HG03045 (cell line): ENCODE measurements around the gene TFPI2.
"Not testable (repeated sequence)": the region's sequence is repeated elsewhere in the genome, so short reads cannot be mapped to it uniquely, and the experiment has no call there.

Experiments
- ATAC-seq: cut with Tn5 transposase; IDR thresholded peaks from one replicate; pipeline ENCODE4 v1.9.1; 2021; ENCODE audit warnings: mild to moderate bottlenecking, moderate library complexity; ENCODE audit not compliant: unreplicated experiment

TFPI2 gene

GRCh38 chr7:93890464-93891068 lies at the start of gene TFPI2:
TSS of gene TFPI2 (minus strand) at chr7:93890753. CDS start at chr7:93890678, 75 bp downstream.
- no peak for ATAC-seq

DNA sequence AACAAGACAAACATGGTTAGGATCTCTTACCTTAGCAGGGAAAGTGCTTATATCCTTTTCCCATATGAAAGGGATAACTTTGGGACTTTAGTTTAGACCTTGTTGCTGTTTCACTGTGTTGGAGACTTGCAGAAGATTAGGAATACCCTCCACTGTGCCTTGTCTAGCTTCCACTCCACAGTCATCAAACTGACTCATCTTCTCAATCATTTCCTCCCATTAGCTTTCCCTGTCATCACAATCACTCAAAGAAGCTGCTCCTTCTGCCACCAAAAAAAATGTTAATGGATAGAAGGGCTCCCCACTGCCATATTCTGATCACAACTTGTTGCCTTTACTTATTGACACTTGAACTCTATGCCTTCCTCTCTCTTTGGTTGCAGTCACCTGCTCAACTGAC lies 47.7 kb upstream of the TFPI2 start:
- no peak for ATAC-seq

- ATAC-seq: no peak
Measured at GRCh38 chr7:93937818-93938217, 47.3 kb upstream of the TFPI2 start.

- ATAC-seq: no peak
Measured at GRCh38 chr7:93935102-93935501, 44.5 kb upstream of the TFPI2 start.

GRCh38 chr7:93933156-93933555 lies 42.6 kb upstream of the TFPI2 start:
- no peak for ATAC-seq

- no peak for ATAC-seq
Measured at GRCh38 chr7:93931655-93932054, 41.1 kb upstream of the TFPI2 start.

GRCh38 chr7:93927585-93927984 lies 37.0 kb upstream of the TFPI2 start:
- ATAC-seq: no peak

- ATAC-seq: no peak
Measured at GRCh38 chr7:93926800-93927199, 36.2 kb upstream of the TFPI2 start.

- no peak for ATAC-seq
Measured at GRCh38 chr7:93923942-93924341, 33.4 kb upstream of the TFPI2 start.

DNA sequence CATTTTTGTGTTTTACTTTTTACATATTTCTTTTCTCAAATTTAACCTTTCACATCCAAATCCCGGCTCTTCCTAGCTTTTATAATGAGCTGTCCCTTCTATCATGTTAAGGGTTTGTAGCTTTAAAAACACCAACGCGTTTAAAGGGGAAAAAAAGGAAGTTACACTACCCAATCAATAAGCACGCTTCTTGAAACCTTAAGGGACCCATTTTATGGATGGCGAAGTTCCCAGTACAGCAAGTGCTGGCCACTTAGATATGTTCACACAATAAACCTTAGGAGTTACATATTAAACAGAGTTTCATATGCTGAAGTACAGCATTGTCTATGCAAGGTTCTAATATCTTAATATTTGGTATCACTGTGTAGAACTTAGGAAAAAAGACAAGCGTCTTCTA lies 32.7 kb upstream of the TFPI2 start:
- no peak for ATAC-seq

- peak; percentile 95 for ATAC-seq
Measured at GRCh38 chr7:93921607-93922566, 31.3 kb upstream of the TFPI2 start, which contains the start of gene GNG11. TSS of gene GNG11 (plus strand) at chr7:93921735. CDS start at chr7:93922138, 403 bp downstream.

- no peak for ATAC-seq
Measured at GRCh38 chr7:93921186-93921585, 30.6 kb upstream of the TFPI2 start.

GRCh38 chr7:93920496-93921182 lies 30.1 kb upstream of the TFPI2 start:
- ATAC-seq: no peak

- ATAC-seq: not testable (repeated sequence)
Measured at GRCh38 chr7:93916315-93916714, 25.8 kb upstream of the TFPI2 start.

DNA sequence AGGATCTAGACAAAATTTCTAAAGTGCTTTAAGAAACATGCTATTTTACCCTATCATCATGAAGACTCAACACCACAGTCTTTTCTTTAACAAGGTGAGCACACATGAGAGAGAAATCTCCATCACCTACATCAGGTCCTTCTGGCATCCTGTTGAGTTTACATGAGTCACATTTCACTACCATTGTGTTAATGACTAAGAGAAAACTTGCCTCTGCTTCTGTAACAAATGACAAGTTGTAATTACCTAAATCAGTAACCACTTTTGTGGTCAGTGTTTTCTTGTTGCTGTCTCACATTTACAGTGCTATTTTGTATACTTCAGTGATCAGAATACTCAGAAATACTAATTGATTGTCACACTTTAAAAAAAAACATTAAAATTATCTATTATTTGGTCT lies 25.3 kb upstream of the TFPI2 start:
- peak; percentile 53 for ATAC-seq

DNA sequence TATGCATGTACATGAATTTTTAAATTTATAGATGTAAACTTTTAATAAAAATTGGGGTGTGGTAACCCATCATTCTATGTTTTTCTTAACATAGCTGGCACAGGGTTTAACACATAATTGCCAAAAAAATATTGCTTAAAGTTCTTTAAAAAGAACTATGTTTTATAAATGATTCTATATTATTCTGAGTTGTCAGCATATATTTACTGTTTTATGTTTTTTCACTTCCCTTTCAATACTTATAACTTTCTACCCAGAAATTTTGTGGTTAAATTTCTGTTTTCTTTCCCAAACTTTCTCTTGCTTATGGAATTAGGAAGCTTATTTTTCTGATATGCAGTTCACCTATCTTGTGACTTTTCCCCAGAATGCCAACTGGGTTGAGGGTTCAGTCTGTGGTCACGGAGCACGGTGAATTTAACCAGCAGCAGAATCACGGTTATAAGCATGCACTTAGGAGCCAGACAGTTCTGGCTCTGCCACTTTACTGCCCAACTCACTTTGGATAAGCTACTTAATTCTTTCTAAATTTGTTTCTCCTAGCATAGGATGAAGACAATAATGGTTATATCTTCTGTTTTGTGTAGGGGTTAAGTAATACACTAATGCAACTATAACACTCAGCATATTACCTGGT lies 24.8 kb upstream of the TFPI2 start:
- not testable (repeated sequence) for ATAC-seq

DNA sequence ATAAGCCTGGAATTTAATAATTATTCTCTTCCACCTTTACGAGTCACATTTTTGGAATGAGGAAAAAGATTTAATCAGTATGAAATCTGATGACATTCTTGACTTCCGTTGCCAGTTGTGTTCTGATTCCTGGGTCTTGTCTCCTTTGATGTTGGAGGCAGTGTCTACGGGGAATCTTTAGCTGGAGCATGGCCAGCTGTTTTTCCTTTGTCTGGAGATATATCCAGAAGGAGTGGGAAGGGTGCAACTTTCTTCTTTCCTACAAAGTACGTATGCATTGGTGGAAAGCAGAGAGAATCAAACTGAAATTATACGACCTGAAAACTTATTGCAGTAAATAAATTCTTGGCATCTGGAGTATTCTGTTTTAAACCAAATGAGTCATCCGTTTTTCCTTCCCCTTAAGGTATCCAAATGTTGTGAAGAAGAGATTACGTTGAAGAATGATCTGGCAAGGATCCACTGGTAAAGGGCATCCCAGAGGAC lies 24.1 kb upstream of the TFPI2 start:
- ATAC-seq: no peak

- no peak for ATAC-seq
Measured at GRCh38 chr7:93913197-93913596, 22.6 kb upstream of the TFPI2 start.

DNA sequence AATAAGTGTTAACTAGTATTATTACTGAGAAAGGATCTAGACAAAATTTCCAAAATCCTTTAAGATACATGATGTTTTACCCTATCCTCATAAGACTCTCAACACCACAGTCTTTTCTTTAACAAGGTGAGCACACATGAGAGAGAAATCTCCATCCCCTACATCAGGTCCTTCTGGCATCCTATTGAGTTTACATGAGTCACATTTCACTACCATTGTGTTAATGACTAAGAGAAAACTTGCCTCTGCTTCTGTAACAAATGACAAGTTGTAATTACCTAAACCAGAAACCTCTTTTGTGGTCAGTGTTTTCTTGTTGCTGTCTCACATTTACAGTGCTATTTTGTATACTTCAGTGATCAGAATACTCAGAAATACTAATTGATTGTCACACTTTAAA lies 21.1 kb upstream of the TFPI2 start:
- not testable (repeated sequence) for ATAC-seq

GRCh38 chr7:93911242-93911641 lies 20.7 kb upstream of the TFPI2 start:
- not testable (repeated sequence) for ATAC-seq
